AG04450 (cell line): ENCODE data around the gene C22orf31. TPM values are rescaled to one million over a fixed set of nuclear protein-coding genes. Genes with fewer than 3 reads are reported as not detected.

ENCODE experiments used
- CTCF ChIA-PET: fragments of 300-600, 350-600 bp; formaldehyde crosslinking; extraction: SDS; loops from one replicate; lab custom pipeline; 2022; ENCODE audit warnings: antibody characterized with exemption, inconsistent platforms; lab: Charles Lee
- POLR2A ChIA-PET: fragments of 350-600 bp; formaldehyde crosslinking; extraction: SDS; loops from one replicate; lab custom pipeline; 2021; ENCODE audit warnings: antibody characterized with exemption, inconsistent platforms; lab: Yijun Ruan, JAX
- DNase-seq: peaks from one replicate; pipeline ENCODE4 v3.0.0-alpha.2; 2011; ENCODE audit warnings: low read depth, low spot score
- H3K27ac ChIP-seq: one replicate; pipeline ENCODE4 v1.5.1; 2012; ENCODE audit warnings: low read depth, low read length, control low read depth
- H3K27me3 ChIP-seq: one replicate; pipeline ENCODE4 v1.6.0; 2012; ENCODE audit warnings: low read length; ENCODE audit not compliant: control insufficient read depth, insufficient read depth
- H3K4me3 ChIP-seq: 2 replicates; pipeline ENCODE4 v1.5.1; 2011; ENCODE audit warnings: mild to moderate bottlenecking, low read depth, low read length, control low read depth
- H3K9me3 ChIP-seq: 2 replicates; pipeline ENCODE4 v1.5.1; 2012; ENCODE audit warnings: low read length; ENCODE audit not compliant: control insufficient read depth, insufficient read depth
- CTCF ChIP-seq: IDR thresholded peaks from 2 replicates; pipeline ENCODE4 v1.5.1; 2011; ENCODE audit warnings: low read depth, low read length, control low read depth, inconsistent platforms
- polyA plus RNA-seq: library from polyadenylated mRNA; depleted of rRNA; stranded (reverse); fragments of >200 nt; gene quantifications from 2 replicates; pipeline ENCODE4 v1.2.3, GENCODE V29; 2011

The C22orf31 gene
- polyA plus RNA-seq, 1 experiment = 0.11 TPM

GRCh38 chr22:29016067-29016938, 45.3 kb downstream of the C22orf31 start:
- H3K27me3 ChIP-seq = no peaks in the 10 kb centered on the region
- no peak overlapping the region for H3K27ac ChIP-seq
- no peaks in the 10 kb centered on the region for H3K9me3 ChIP-seq
- no peak for TF ChIP-seq CTCF
- CTCF ChIA-PET = no interaction called here
- POLR2A ChIA-PET = no interaction called here
- no peak overlapping the region for H3K4me3 ChIP-seq
- DNase-seq = no peak

- DNase-seq = no peak
- H3K4me3 ChIP-seq = no peak overlapping the region
- ChIA-PET CTCF (interaction anchor here (0.5 to 0.6 kb wide), 2 partner anchors 26 to 110 kb away, joined by 5 read pairs; no protein-coding TSS in a partner anchor), POLR2A (no interaction called here)
- H3K27me3 ChIP-seq = no peaks in the 10 kb centered on the region
- no peak overlapping the region for H3K27ac ChIP-seq
- TF ChIP-seq CTCF = no peak
- no peaks in the 10 kb centered on the region for H3K9me3 ChIP-seq
Observed at GRCh38 chr22:29014773-29015172, 46.9 kb downstream of the C22orf31 start.

DNA sequence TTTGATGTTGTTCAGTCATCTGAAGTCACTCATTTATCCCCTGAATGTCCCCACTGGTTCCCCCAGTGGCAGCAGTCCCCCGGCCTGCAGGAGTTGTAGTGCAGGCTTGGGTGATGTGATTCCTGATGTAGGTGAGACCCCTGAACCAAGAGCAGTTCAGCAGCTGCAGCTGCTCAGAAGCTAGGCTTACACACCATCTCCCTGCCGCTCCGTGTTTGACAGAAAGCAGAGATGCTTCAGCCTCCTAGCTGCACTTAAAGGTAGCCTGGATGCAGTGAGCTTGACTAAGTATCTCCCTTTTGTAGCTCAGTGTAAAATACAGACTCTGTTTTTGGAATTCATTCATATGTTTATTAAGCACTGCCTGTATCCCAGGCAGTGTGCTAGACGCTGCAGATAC, 47.3 kb downstream of the C22orf31 start:
- Histone ChIP-seq H3K4me3 (no peak overlapping the region), H3K9me3 (no peaks in the 10 kb centered on the region), H3K27ac (no peak overlapping the region), H3K27me3 (no peaks in the 10 kb centered on the region)
- ChIA-PET CTCF (interaction anchor here (0.5 to 0.6 kb wide), 2 partner anchors 26 to 109 kb away, joined by 5 read pairs; no protein-coding TSS in a partner anchor), POLR2A (no interaction called here)
- TF ChIP-seq CTCF = no peak
- DNase-seq = no peak

GRCh38 chr22:29012952-29013351, 48.7 kb downstream of the C22orf31 start:
- DNase-seq = no peak
- Histone ChIP-seq H3K27ac (no peak overlapping the region), H3K4me3 (no peak overlapping the region), H3K27me3 (no peaks in the 10 kb centered on the region), H3K9me3 (no peaks in the 10 kb centered on the region)
- ChIA-PET POLR2A (no interaction called here), CTCF (no interaction called here)
- no peak for TF ChIP-seq CTCF

- CTCF ChIA-PET = no interaction called here
Observed at GRCh38 chr22:29012101-29012433, 49.6 kb downstream of the C22orf31 start.

More at GRCh38 chr22:29012101-29012433, 49.6 kb downstream of the C22orf31 start:
- DNase-seq = no peak
- no peak for TF ChIP-seq CTCF
- no peaks in the 10 kb centered on the region for H3K27me3 ChIP-seq
- H3K9me3 ChIP-seq = no peaks in the 10 kb centered on the region
- POLR2A ChIA-PET = interaction anchor here (0.6 kb wide), 1 partner anchor 129 kb away, joined by 4 read pairs; no protein-coding TSS in a partner anchor
- no peak overlapping the region for H3K27ac ChIP-seq
- no peak overlapping the region for H3K4me3 ChIP-seq
